H9 (cell line): ENCODE measurements around the gene CCDC7. TPM values are rescaled to one million over a fixed set of nuclear protein-coding genes. Genes with fewer than 3 reads are reported as not detected.

Experiments
- DNase-seq: peaks from one replicate; pipeline ENCODE4 v3.0.0-alpha.2; 2017
- H2AFZ ChIP-seq: one replicate; pipeline ENCODE4 v1.6.1; 2013; ENCODE audit warnings: mild to moderate bottlenecking, low read length, control low read depth, moderate library complexity
- H2AK5ac ChIP-seq: 2 replicates; pipeline ENCODE4 v1.6.1; 2013; ENCODE audit warnings: low read length, control low read depth, mixed read lengths; ENCODE audit not compliant: insufficient read length
- H2BK120ac ChIP-seq: one replicate; pipeline ENCODE4 v1.6.1; 2013; ENCODE audit warnings: low read depth, mild to moderate bottlenecking, low read length, control low read depth, inconsistent platforms; ENCODE audit not compliant: poor library complexity, severe bottlenecking
- H2BK12ac ChIP-seq: 2 replicates; pipeline ENCODE4 v1.6.1; 2013; ENCODE audit warnings: low read length, control low read depth, mixed read lengths, low read depth; ENCODE audit not compliant: insufficient read length
- H2BK15ac ChIP-seq: 2 replicates; pipeline ENCODE4 v1.6.1; 2013; ENCODE audit warnings: low read depth, low read length, control low read depth
- H2BK20ac ChIP-seq: one replicate; pipeline ENCODE4 v1.6.1; 2013; ENCODE audit warnings: low read depth, mild to moderate bottlenecking, low read length, control low read depth, inconsistent platforms; ENCODE audit not compliant: poor library complexity, severe bottlenecking
- H2BK5ac ChIP-seq: 2 replicates; pipeline ENCODE4 v1.6.1; 2013; ENCODE audit warnings: low read length, control low read depth, mixed read lengths; ENCODE audit not compliant: insufficient read length
- H3K14ac ChIP-seq: 2 replicates; pipeline ENCODE4 v1.6.1; 2013; ENCODE audit warnings: low read length, control low read depth; ENCODE audit not compliant: insufficient read depth
- H3K18ac ChIP-seq: 2 replicates; pipeline ENCODE4 v1.6.1; 2013; ENCODE audit warnings: low read depth, mild to moderate bottlenecking, mixed read lengths, low read length, control low read depth; ENCODE audit not compliant: insufficient read length
- H3K23ac ChIP-seq: 2 replicates; pipeline ENCODE4 v1.6.1; 2013; ENCODE audit warnings: low read length, control low read depth, mixed read lengths, low read depth; ENCODE audit not compliant: insufficient read length
- H3K23me2 ChIP-seq: 2 replicates; pipeline ENCODE4 v1.6.1; 2013; ENCODE audit warnings: low read depth, mild to moderate bottlenecking, mixed read lengths, low read length, control low read depth; ENCODE audit not compliant: insufficient read length, poor library complexity, severe bottlenecking
- H3K27ac ChIP-seq: 2 replicates; pipeline ENCODE4 v1.5.1; 2013; ENCODE audit warnings: low read length, control low read depth, mixed read lengths, low read depth; ENCODE audit not compliant: insufficient read length
- H3K27me3 ChIP-seq: 2 replicates; pipeline ENCODE4 v1.6.1; 2013; ENCODE audit warnings: low read length, control low read depth, inconsistent platforms; ENCODE audit not compliant: insufficient read depth
- H3K4ac ChIP-seq: 2 replicates; pipeline ENCODE4 v1.6.1; 2013; ENCODE audit warnings: low read depth, mild to moderate bottlenecking, control low read depth, inconsistent platforms, low read length, moderate library complexity
- H3K4me1 ChIP-seq: 2 replicates; pipeline ENCODE4 v1.6.1; 2013; ENCODE audit warnings: low read length, control low read depth, inconsistent platforms; ENCODE audit not compliant: insufficient read depth
- H3K4me2 ChIP-seq: 2 replicates; pipeline ENCODE4 v1.6.1; 2013; ENCODE audit warnings: low read length, control low read depth, mixed read lengths; ENCODE audit not compliant: insufficient read length, insufficient read depth
- H3K56ac ChIP-seq: 2 replicates; pipeline ENCODE4 v1.6.1; 2013; ENCODE audit warnings: low read depth, mild to moderate bottlenecking, mixed read lengths, low read length, control low read depth; ENCODE audit not compliant: insufficient read length
- H3K79me1 ChIP-seq: 2 replicates; pipeline ENCODE4 v1.6.1; 2013; ENCODE audit warnings: low read depth, mild to moderate bottlenecking, moderate library complexity, low read length, control low read depth, inconsistent platforms; ENCODE audit not compliant: insufficient read depth, poor library complexity, severe bottlenecking
- H3K79me2 ChIP-seq: 2 replicates; pipeline ENCODE4 v1.6.1; 2013; ENCODE audit warnings: low read length, control low read depth, inconsistent platforms; ENCODE audit not compliant: insufficient read depth
- H3K9ac ChIP-seq: 2 replicates; pipeline ENCODE4 v1.6.1; 2013; ENCODE audit warnings: low read length, control low read depth, mixed read lengths; ENCODE audit not compliant: insufficient read length; ENCODE audit errors: extremely low read depth
- H3K9me3 ChIP-seq: one replicate; pipeline ENCODE4 v1.6.1; 2013; ENCODE audit warnings: low read depth, low read length, inconsistent platforms; ENCODE audit not compliant: control insufficient read depth
- H3T11ph ChIP-seq: one replicate; pipeline ENCODE4 v1.6.1; 2013; ENCODE audit warnings: mild to moderate bottlenecking, low read length, control low read depth, inconsistent platforms
- H4K20me1 ChIP-seq: one replicate; pipeline ENCODE4 v1.6.1; 2013; ENCODE audit not compliant: control insufficient read depth, insufficient read length, insufficient read depth
- H4K5ac ChIP-seq: 2 replicates; pipeline ENCODE4 v1.6.1; 2013; ENCODE audit warnings: low read depth, mild to moderate bottlenecking, mixed read lengths, low read length, control low read depth; ENCODE audit not compliant: insufficient read length
- H4K8ac ChIP-seq: replicated peaks from 2 replicates; pipeline ENCODE4 v1.6.1; 2013; ENCODE audit warnings: low read length, control low read depth, mixed read lengths, low read depth; ENCODE audit not compliant: insufficient read length
- H4K91ac ChIP-seq: 2 replicates; pipeline ENCODE4 v1.6.1; 2013; ENCODE audit warnings: low read depth, mild to moderate bottlenecking, moderate library complexity, mixed read lengths, low read length, control low read depth; ENCODE audit not compliant: insufficient read length
- H3K27ac Mint-ChIP-seq, 3 experiments: 2 replicates in 2 of 3; 3 replicates in 1 of 3; pipeline ENCODE4 v1.8.0; 2020 to 2021; ENCODE audit warnings: mixed read lengths in 3 of 3, mild to moderate bottlenecking in 1 of 3, moderate library complexity in 1 of 3
- H3K27me3 Mint-ChIP-seq: 2 replicates; pipeline ENCODE4 v1.8.0; 2021; ENCODE audit warnings: low read depth, mild to moderate bottlenecking, moderate library complexity, mixed read lengths
- H3K36me3 Mint-ChIP-seq, 3 experiments: 2 replicates in 2 of 3; 3 replicates in 1 of 3; pipeline ENCODE4 v1.8.0; 2020 to 2021; ENCODE audit warnings: low read depth in 3 of 3, mixed read lengths in 3 of 3; ENCODE audit not compliant: insufficient read depth in 1 of 3
- H3K4me1 Mint-ChIP-seq, 2 experiments: 2 replicates each; pipeline ENCODE4 v1.8.0; 2020; ENCODE audit warnings: mixed read lengths in 2 of 2
- H3K4me3 Mint-ChIP-seq, 2 experiments: 2 replicates in 1 of 2; 3 replicates in 1 of 2; pipeline ENCODE4 v1.8.0; 2020 to 2021; ENCODE audit warnings: mild to moderate bottlenecking in 2 of 2, mixed read lengths in 2 of 2, moderate library complexity in 1 of 2
- H3K9me3 Mint-ChIP-seq, 2 experiments: 2 replicates in 1 of 2; 3 replicates in 1 of 2; pipeline ENCODE4 v1.8.0; 2020; ENCODE audit warnings: mild to moderate bottlenecking in 2 of 2, mixed read lengths in 2 of 2, moderate library complexity in 1 of 2
- CTCF ChIP-seq: fragments of 200-600 bp; sonication (generic); conservative IDR thresholded peaks from 3 replicates; pipeline ENCODE4 v1.8.0; 2021; ENCODE audit warnings: antibody characterized with exemption, mild to moderate bottlenecking
- WGBS: extraction: QIAGEN DNeasy Blood & Tissue Kit; methylation state at CpG from one replicate; pipeline ENCODE4 v1.1.7; 2013; ENCODE audit warnings: missing lambda C conversion rate, low lambda C conversion rate, mixed read lengths; ENCODE audit not compliant: insufficient read length; ENCODE audit errors: extremely low coverage; 5-methylcytosine and 5-hydroxymethylcytosine counted together
- total RNA-seq: library from RNA; stranded (reverse); gene quantifications from 2 replicates; pipeline ENCODE4 v1.2.1, GENCODE V29; 2021

Gene CCDC7
- total RNA-seq, 1 experiment from 2014 or later: 1.6 TPM

- whole genome bisulfite sequencing: no CpG with 5 or more reads among the region's 6 CpGs
- Histone ChIP-seq H4K5ac (no peak overlapping the region), H3K9ac (no peak overlapping the region), H3K79me1 (no peaks in the 10 kb centered on the region), H2AK5ac (no peak overlapping the region), H3K4me1 (0 out of 2 replicates have a peak, but pooled peaks cover 2% of the 10 kb centered on the region), H3K9me3 (no peaks in the 10 kb centered on the region), H3K27me3 (no peaks in the 10 kb centered on the region), H2BK5ac (no peak overlapping the region), H2BK20ac (no peak overlapping the region), H3K79me2 (no peaks in the 10 kb centered on the region), H3K18ac (no peak overlapping the region), H2AFZ (no peak overlapping the region), H4K91ac (no peak overlapping the region), H2BK15ac (no peak overlapping the region), H2BK12ac (no peak overlapping the region), H3K27ac (no peak overlapping the region), H3K23ac (no peak overlapping the region), H3K23me2 (no peaks in the 10 kb centered on the region), H3T11ph (no peak overlapping the region), H3K4me2 (no peak overlapping the region), H2BK120ac (no peak overlapping the region), H4K20me1 (no peaks in the 10 kb centered on the region), H4K8ac (no peak overlapping the region), H3K4ac (no peak overlapping the region), H3K56ac (no peak overlapping the region), H3K14ac (no peak overlapping the region)
- H3K4me3 Mint-ChIP-seq: no peak overlapping the region
- H3K27me3 Mint-ChIP-seq: no peaks in the 10 kb centered on the region; the same call in 1 of the 2 replicates
- no peak for DNase-seq
- H3K36me3 Mint-ChIP-seq: no peaks in the 10 kb centered on the region
- H3K27ac Mint-ChIP-seq: no peak overlapping the region
- H3K4me1 Mint-ChIP-seq: peaks cover 14 to 17% of the 10 kb centered on the region in 2 experiments
- H3K9me3 Mint-ChIP-seq: no peaks in the 10 kb centered on the region
- no peak for TF ChIP-seq CTCF
These were observed 436.1 kb downstream of the CCDC7 start for GRCh38 chr10:32882076-32882475.
